ENCODE results near the gene GTF2E1.
"Not testable (repeated sequence)": the region's sequence is repeated elsewhere in the genome, so short reads cannot be mapped to it uniquely, and the experiment has no call there.

The GTF2E1 gene

GRCh38 chr3:120752230-120752629 is 9.7 kb downstream of the GTF2E1 start:
- TF ChIP-seq CTCF (IDR thresholded peaks at IDR 0.05; ENCODE audit: low read depth, low read length): no peak
- Histone ChIP-seq H3K4me3 (ENCODE audit: low read depth, low read length) (no peak overlapping the region), H3K36me3 (peaks cover 24% of the 10 kb centered on the region), H3K9me3 (ENCODE audit: severe bottlenecking) (peaks cover 4% of the 10 kb centered on the region), H3K27ac (no peak overlapping the region), H3K27me3 (ENCODE audit: insufficient read depth, low read depth, severe bottlenecking) (no peaks in the 10 kb centered on the region)
- DNase-seq: no peak

GRCh38 chr3:120752865-120753264 is 10.3 kb downstream of the GTF2E1 start:
- Histone ChIP-seq H3K27me3 (ENCODE audit: insufficient read depth, low read depth, severe bottlenecking) (no peaks in the 10 kb centered on the region), H3K27ac (no peak overlapping the region), H3K4me3 (ENCODE audit: low read depth, low read length) (no peak overlapping the region), H3K9me3 (ENCODE audit: severe bottlenecking) (no peaks in the 10 kb centered on the region), H3K36me3 (peaks cover 24% of the 10 kb centered on the region)
- no peak for TF ChIP-seq CTCF (IDR thresholded peaks at IDR 0.05; ENCODE audit: low read depth, low read length)
- no peak for DNase-seq

GRCh38 chr3:120753810-120754209 is 11.3 kb downstream of the GTF2E1 start:
- no peaks in the 10 kb centered on the region for H3K27me3 ChIP-seq (ENCODE audit: insufficient read depth, low read depth, severe bottlenecking)
- H3K9me3 ChIP-seq (ENCODE audit: severe bottlenecking): peaks cover 3% of the 10 kb centered on the region
- no peak for DNase-seq
- TF ChIP-seq CTCF (IDR thresholded peaks at IDR 0.05; ENCODE audit: low read depth, low read length): no peak
- H3K27ac ChIP-seq: no peak overlapping the region
- H3K4me3 ChIP-seq (ENCODE audit: low read depth, low read length): no peak overlapping the region
- H3K36me3 ChIP-seq: peaks cover 24% of the 10 kb centered on the region

GRCh38 chr3:120756061-120756460 is 13.5 kb downstream of the GTF2E1 start:
- Histone ChIP-seq H3K27me3 (ENCODE audit: insufficient read depth, low read depth, severe bottlenecking) (no peaks in the 10 kb centered on the region), H3K36me3 (peaks cover 18% of the 10 kb centered on the region), H3K4me3 (ENCODE audit: low read depth, low read length) (no peak overlapping the region), H3K27ac (no peak overlapping the region), H3K9me3 (ENCODE audit: severe bottlenecking) (peaks cover 3% of the 10 kb centered on the region)
- no peak for DNase-seq
- no peak for TF ChIP-seq CTCF (IDR thresholded peaks at IDR 0.05; ENCODE audit: low read depth, low read length)

GRCh38 chr3:120758551-120758950 is 16.0 kb downstream of the GTF2E1 start:
- H3K4me3 ChIP-seq (ENCODE audit: low read depth, low read length); H3K27ac ChIP-seq; H3K27me3 ChIP-seq (ENCODE audit: insufficient read depth, low read depth, severe bottlenecking); H3K36me3 ChIP-seq; DNase-seq; H3K9me3 ChIP-seq (ENCODE audit: severe bottlenecking): not testable (repeated sequence)

- TF ChIP-seq CTCF (IDR thresholded peaks at IDR 0.05; ENCODE audit: low read depth, low read length): no peak
- H3K36me3 ChIP-seq: no peaks in the 10 kb centered on the region
- no peaks in the 10 kb centered on the region for H3K27me3 ChIP-seq (ENCODE audit: insufficient read depth, low read depth, severe bottlenecking)
- peaks cover 3% of the 10 kb centered on the region for H3K9me3 ChIP-seq (ENCODE audit: severe bottlenecking)
- no peak overlapping the region for H3K4me3 ChIP-seq (ENCODE audit: low read depth, low read length)
- no peak for DNase-seq
- H3K27ac ChIP-seq: no peak overlapping the region
Observed at GRCh38 chr3:120762615-120763014, 20.1 kb downstream of the GTF2E1 start.
